Liver (tissue), 9 donors: ENCODE measurements around the gene NSUN3. TPM values are rescaled to one million over a fixed set of nuclear protein-coding genes. Genes with fewer than 3 reads are reported as not detected.

Experiments
- DNase-seq: peaks from one replicate; pipeline ENCODE4 v3.0.0-alpha.2; 2017; ENCODE audit warnings: low spot score
- H3K27ac ChIP-seq, 2 donors: one replicate each; pipeline ENCODE4 v1.7.0; 2013; ENCODE audit warnings: inconsistent platforms in 2 of 2, low read length in 2 of 2, control low read depth in 1 of 2, low read depth in 1 of 2, mild to moderate bottlenecking in 1 of 2
- H3K27me3 ChIP-seq, 4 donors: one replicate each; pipeline versions ENCODE4 v1.6.1 to v1.7.0; 2013; ENCODE audit warnings: low read length in 3 of 4, inconsistent platforms in 1 of 4, mild to moderate bottlenecking in 1 of 4, moderate library complexity in 1 of 4; ENCODE audit not compliant: control insufficient read depth in 4 of 4, insufficient read depth in 4 of 4
- H3K36me3 ChIP-seq, 4 donors: one replicate each; pipeline versions ENCODE4 v1.6.1 to v1.7.0; 2013; ENCODE audit warnings: low read length in 3 of 4, mild to moderate bottlenecking in 3 of 4, low read depth in 1 of 4, moderate library complexity in 1 of 4; ENCODE audit not compliant: control insufficient read depth in 4 of 4, insufficient read depth in 3 of 4
- H3K4me1 ChIP-seq, 4 donors: one replicate each; pipeline versions ENCODE4 v1.6.1 to v1.7.0; 2013; ENCODE audit warnings: low read length in 3 of 4, mild to moderate bottlenecking in 3 of 4, moderate library complexity in 1 of 4; ENCODE audit not compliant: control insufficient read depth in 4 of 4, insufficient read depth in 4 of 4
- H3K4me3 ChIP-seq, 3 donors: one replicate each; pipeline versions ENCODE4 v1.6.1 to v1.7.0; 2013; ENCODE audit warnings: low read length in 3 of 3, control low read depth in 1 of 3, low read depth in 1 of 3, mild to moderate bottlenecking in 1 of 3
- H3K9ac ChIP-seq, 2 donors: one replicate each; pipeline ENCODE4 v1.7.0; 2013; ENCODE audit warnings: low read length in 2 of 2, mild to moderate bottlenecking in 2 of 2, moderate library complexity in 2 of 2, control low read depth in 1 of 2, low read depth in 1 of 2
- H3K9me3 ChIP-seq, 4 donors: one replicate each; pipeline versions ENCODE4 v1.6.1 to v1.7.0; 2013; ENCODE audit warnings: low read length in 3 of 4; ENCODE audit not compliant: control insufficient read depth in 4 of 4
- EGR1 ChIP-seq, 2 donors: IDR thresholded peaks; 2 replicates each; pipeline ENCODE4 v1.6.1; 2016 to 2018; ENCODE audit warnings: antibody characterized with exemption in 2 of 2, low read depth in 2 of 2
- FOXA1 ChIP-seq: IDR thresholded peaks from 2 replicates; pipeline ENCODE4 v1.6.1; 2016; ENCODE audit warnings: antibody characterized with exemption
- FOXA2 ChIP-seq: IDR thresholded peaks from 2 replicates; pipeline ENCODE4 v1.6.1; 2016; ENCODE audit warnings: antibody characterized with exemption
- GABPA ChIP-seq, 2 donors: IDR thresholded peaks in 1 of 2; conservative IDR thresholded peaks in 1 of 2; 2 replicates each; pipeline ENCODE4 v1.6.1; 2016; ENCODE audit warnings: antibody characterized with exemption in 2 of 2, mild to moderate bottlenecking in 1 of 2, moderate library complexity in 1 of 2
- NR2F2 ChIP-seq: IDR thresholded peaks from 2 replicates; pipeline ENCODE4 v1.6.1; 2016; ENCODE audit warnings: antibody characterized with exemption
- RXRA ChIP-seq, 2 donors: IDR thresholded peaks; 2 replicates each; pipeline ENCODE4 v1.6.1; 2017 to 2018; ENCODE audit warnings: antibody characterized with exemption in 2 of 2, mild to moderate bottlenecking in 1 of 2
- SP1 ChIP-seq: IDR thresholded peaks from 2 replicates; pipeline ENCODE4 v1.6.1; 2018; ENCODE audit warnings: antibody characterized with exemption, mild to moderate bottlenecking
- YY1 ChIP-seq: IDR thresholded peaks from 2 replicates; pipeline ENCODE4 v1.6.1; 2016; ENCODE audit warnings: antibody characterized with exemption, mild to moderate bottlenecking
- WGBS: extraction: QIAGEN DNeasy Blood & Tissue Kit; methylation state at CpG from one replicate; pipeline ENCODE4 v1.1.7; 2013; 5-methylcytosine and 5-hydroxymethylcytosine counted together
- polyA plus RNA-seq, 2 donors: library from polyadenylated mRNA; stranded (reverse) in 1 of 2; unstranded in 1 of 2; fragments of 200-250 nt in 1 of 2; fragments of >200 nt in 1 of 2; fragmentation: Nextera tagmentation in 1 of 2; extraction: Ambion mirVana in 1 of 2; gene quantifications; one replicate each; pipeline versions ENCODE4 v1.2.1 to v1.2.3, GENCODE V29; 2013 to 2015
- total RNA-seq, 2 donors: library from RNA; depleted of rRNA; stranded (reverse); fragments of >200 nt; gene quantifications; one replicate each; pipeline ENCODE4 v1.2.3, GENCODE V29; 2014
- TF ChIP-seq, protein P1 (sequence below): fragments of 150-350 bp; IDR thresholded peaks from 2 replicates; pipeline ENCODE4 v1.5.1; 2017; ENCODE audit warnings: improper control_type of control experiment, low read depth, low read length; ENCODE audit not compliant: missing input control
- TF ChIP-seq, protein P2 (sequence below): IDR thresholded peaks from 2 replicates; pipeline ENCODE4 v1.6.1; 2016; ENCODE audit warnings: antibody characterized with exemption, mild to moderate bottlenecking
- TF ChIP-seq, protein P3 (sequence below): IDR thresholded peaks from 2 replicates; pipeline ENCODE4 v1.6.1; 2016; ENCODE audit warnings: antibody characterized with exemption
- donor health status: healthy.
- donor health status: healthy.
- donor health status: healthy.
- donor health status: healthy.
- donor health status: healthy.

NSUN3 gene
- total and polyA plus RNA-seq, 4 donors: 3.8 to 14.6 (median 8.1) TPM

DNA sequence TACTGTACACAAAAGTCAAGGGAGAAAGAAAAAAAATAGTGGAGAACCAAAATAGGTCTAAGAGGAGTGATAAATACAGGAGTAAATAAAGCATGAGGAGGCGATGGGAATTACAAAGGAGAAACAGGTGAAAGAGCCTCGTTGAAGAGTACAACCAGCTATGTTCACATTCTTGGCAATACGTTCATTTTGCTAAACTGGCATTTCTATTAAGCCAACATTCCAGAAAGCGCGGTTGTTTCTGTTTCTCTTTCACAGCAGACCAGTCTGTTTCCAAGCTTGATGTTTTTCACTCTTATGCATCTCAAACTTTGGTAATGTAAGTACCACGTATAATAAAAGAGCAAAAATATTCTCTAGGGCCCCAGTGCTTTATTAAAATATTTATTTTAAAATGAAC is 74.5 kb downstream of the NSUN3 start:
- no peak for DNase-seq
- no peak overlapping the region for H3K9ac ChIP-seq

GRCh38 chr3:94146455-94146854 is 83.6 kb downstream of the NSUN3 start:
- H3K4me1 ChIP-seq: no peaks in the 10 kb centered on the region
- H3K9ac ChIP-seq: no peak overlapping the region
- DNase-seq: no peak
- peaks cover 0 to 3% (median 0%) of the 10 kb centered on the region in 4 donors for H3K27me3 ChIP-seq
- WGBS: 87% methylated on average over 4 of the region's 4 CpGs
- H3K4me3 ChIP-seq: no peak overlapping the region
- H3K9me3 ChIP-seq: no peaks in the 10 kb centered on the region
- no peak overlapping the region for H3K27ac ChIP-seq
- H3K36me3 ChIP-seq: no peaks in the 10 kb centered on the region
- TF ChIP-seq, protein P1, sequence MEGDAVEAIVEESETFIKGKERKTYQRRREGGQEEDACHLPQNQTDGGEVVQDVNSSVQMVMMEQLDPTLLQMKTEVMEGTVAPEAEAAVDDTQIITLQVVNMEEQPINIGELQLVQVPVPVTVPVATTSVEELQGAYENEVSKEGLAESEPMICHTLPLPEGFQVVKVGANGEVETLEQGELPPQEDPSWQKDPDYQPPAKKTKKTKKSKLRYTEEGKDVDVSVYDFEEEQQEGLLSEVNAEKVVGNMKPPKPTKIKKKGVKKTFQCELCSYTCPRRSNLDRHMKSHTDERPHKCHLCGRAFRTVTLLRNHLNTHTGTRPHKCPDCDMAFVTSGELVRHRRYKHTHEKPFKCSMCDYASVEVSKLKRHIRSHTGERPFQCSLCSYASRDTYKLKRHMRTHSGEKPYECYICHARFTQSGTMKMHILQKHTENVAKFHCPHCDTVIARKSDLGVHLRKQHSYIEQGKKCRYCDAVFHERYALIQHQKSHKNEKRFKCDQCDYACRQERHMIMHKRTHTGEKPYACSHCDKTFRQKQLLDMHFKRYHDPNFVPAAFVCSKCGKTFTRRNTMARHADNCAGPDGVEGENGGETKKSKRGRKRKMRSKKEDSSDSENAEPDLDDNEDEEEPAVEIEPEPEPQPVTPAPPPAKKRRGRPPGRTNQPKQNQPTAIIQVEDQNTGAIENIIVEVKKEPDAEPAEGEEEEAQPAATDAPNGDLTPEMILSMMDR: no peak
- TF ChIP-seq RXRA (IDR thresholded peaks at IDR 0.05) (no peak), FOXA1 (no peak), SP1 (no peak), NR2F2 (no peak), YY1 (no peak)

More for the DNA sequence above, 74.5 kb downstream of the NSUN3 start:
- Histone ChIP-seq H3K27me3 (no peaks in the 10 kb centered on the region), H3K4me3 (no peak overlapping the region), H3K9me3 (no peaks in the 10 kb centered on the region), H3K27ac (no peak overlapping the region), H3K4me1 (no peaks in the 10 kb centered on the region), H3K36me3 (no peaks in the 10 kb centered on the region)
- 73% methylated on average over 6 of the region's 6 CpGs for WGBS
- TF ChIP-seq, protein P2, sequence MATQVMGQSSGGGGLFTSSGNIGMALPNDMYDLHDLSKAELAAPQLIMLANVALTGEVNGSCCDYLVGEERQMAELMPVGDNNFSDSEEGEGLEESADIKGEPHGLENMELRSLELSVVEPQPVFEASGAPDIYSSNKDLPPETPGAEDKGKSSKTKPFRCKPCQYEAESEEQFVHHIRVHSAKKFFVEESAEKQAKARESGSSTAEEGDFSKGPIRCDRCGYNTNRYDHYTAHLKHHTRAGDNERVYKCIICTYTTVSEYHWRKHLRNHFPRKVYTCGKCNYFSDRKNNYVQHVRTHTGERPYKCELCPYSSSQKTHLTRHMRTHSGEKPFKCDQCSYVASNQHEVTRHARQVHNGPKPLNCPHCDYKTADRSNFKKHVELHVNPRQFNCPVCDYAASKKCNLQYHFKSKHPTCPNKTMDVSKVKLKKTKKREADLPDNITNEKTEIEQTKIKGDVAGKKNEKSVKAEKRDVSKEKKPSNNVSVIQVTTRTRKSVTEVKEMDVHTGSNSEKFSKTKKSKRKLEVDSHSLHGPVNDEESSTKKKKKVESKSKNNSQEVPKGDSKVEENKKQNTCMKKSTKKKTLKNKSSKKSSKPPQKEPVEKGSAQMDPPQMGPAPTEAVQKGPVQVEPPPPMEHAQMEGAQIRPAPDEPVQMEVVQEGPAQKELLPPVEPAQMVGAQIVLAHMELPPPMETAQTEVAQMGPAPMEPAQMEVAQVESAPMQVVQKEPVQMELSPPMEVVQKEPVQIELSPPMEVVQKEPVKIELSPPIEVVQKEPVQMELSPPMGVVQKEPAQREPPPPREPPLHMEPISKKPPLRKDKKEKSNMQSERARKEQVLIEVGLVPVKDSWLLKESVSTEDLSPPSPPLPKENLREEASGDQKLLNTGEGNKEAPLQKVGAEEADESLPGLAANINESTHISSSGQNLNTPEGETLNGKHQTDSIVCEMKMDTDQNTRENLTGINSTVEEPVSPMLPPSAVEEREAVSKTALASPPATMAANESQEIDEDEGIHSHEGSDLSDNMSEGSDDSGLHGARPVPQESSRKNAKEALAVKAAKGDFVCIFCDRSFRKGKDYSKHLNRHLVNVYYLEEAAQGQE: no peak
- no peak for TF ChIP-seq GABPA (IDR thresholded peaks at IDR 0.05 in 1 of 2, conservative IDR thresholded peaks at IDR 0.05 in 1 of 2)
- TF ChIP-seq FOXA2: no peak
- no peak for TF ChIP-seq RXRA (IDR thresholded peaks at IDR 0.05)
- TF ChIP-seq, protein P3, sequence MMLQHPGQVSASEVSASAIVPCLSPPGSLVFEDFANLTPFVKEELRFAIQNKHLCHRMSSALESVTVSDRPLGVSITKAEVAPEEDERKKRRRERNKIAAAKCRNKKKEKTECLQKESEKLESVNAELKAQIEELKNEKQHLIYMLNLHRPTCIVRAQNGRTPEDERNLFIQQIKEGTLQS: no peak
- no peak for TF ChIP-seq EGR1 (IDR thresholded peaks at IDR 0.05; ENCODE audit: low read depth in 2 of 2)
- no peak for TF ChIP-seq NR2F2
- TF ChIP-seq FOXA1: no peak

GRCh38 chr3:94147012-94147411 is 84.2 kb downstream of the NSUN3 start:
- H3K9me3 ChIP-seq: no peaks in the 10 kb centered on the region
- H3K27ac ChIP-seq: no peak overlapping the region
- TF ChIP-seq EGR1 (IDR thresholded peaks at IDR 0.05; ENCODE audit: low read depth in 2 of 2): no peak
- no peak overlapping the region for H3K4me3 ChIP-seq
- peaks cover 0 to 3% (median 0%) of the 10 kb centered on the region in 4 donors for H3K27me3 ChIP-seq
- no peaks in the 10 kb centered on the region for H3K36me3 ChIP-seq
- no peaks in the 10 kb centered on the region for H3K4me1 ChIP-seq
- DNase-seq: no peak
- 77% methylated on average over 3 of the region's 3 CpGs for WGBS
- no peak overlapping the region for H3K9ac ChIP-seq
